GM18907 (cell line): ENCODE data around the gene TBX1.
"Not testable (repeated sequence)": the region's sequence is repeated elsewhere in the genome, so short reads cannot be mapped to it uniquely, and the experiment has no call there.

ENCODE experiments used
- ATAC-seq: cut with Tn5 transposase; IDR thresholded peaks from one replicate; pipeline ENCODE4 v1.9.1; 2021; ENCODE audit warnings: mild to moderate bottlenecking, moderate library complexity; ENCODE audit not compliant: unreplicated experiment

TBX1 gene

DNA sequence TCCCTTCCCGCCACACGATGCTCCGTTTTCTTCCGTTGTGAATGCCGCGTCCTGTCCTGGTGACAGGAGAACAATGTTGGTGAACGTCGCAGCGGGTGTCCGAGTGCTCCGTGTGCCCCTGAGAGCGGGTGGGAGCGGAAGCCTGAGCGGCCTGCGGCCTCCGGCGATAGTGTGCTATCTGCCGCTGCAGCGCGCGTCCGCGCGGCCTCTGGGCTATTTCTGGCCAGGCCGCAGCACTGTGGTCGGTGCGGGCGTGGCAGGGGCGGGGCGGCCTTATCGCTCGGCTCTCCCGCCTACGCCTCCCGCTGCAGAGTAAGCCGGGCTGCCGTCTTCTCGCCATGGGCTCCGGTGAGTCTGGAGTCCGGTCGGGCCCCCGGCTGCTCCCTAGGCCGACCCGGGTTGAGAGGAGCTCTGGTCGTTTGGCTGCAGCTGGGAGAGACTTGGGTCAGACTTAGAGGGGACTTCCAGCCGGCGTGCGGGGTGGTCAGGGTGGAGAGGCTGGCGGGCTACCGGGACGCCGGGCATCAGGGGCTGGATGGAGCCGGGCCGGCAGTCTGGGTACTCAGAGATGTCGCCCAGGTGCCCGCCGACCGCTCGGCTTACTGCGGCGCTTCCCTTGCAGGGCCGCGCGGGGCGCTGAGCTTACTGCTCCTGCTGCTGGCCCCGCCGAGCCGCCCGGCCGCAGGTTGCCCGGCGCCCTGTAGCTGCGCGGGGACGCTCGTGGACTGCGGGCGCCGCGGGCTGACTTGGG is 37.2 kb upstream of the TBX1 start, which contains the start of gene GP1BB:
Gene GP1BB (plus strand): TSS at position 308 of the 751 bp plus-strand sequence. CDS start 31 bp downstream, at position 339.
- ATAC-seq: no peak

DNA sequence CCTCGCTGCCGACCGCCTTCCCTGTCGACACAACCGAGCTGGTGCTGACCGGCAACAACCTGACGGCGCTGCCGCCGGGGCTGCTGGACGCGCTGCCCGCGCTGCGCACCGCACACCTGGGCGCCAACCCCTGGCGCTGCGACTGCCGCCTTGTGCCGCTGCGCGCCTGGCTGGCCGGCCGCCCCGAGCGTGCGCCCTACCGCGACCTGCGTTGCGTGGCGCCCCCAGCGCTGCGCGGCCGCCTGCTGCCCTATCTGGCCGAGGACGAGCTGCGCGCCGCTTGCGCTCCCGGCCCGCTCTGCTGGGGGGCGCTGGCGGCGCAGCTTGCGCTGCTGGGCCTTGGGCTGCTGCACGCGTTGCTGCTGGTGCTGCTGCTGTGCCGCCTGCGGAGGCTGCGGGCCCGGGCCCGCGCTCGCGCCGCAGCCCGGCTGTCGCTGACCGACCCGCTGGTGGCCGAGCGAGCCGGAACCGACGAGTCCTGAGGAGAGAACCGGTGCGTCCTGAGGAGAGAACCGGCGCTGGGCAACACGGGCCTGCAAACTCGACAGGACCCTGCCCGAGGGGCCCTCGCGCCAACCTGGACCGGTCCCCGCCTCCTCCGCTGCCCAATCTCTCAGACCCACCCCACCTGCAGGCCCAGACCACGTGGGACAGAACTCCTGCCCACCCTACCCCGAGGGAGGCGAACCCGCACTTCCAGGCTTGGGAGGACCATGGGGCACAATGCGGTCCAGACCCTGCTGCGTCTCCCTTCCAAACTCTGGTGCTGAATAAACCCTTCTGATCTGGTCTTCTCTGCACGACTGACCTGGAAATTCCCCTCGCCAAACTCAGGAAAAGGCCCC is 36.4 kb upstream of the TBX1 start:
- ATAC-seq: no peak

DNA sequence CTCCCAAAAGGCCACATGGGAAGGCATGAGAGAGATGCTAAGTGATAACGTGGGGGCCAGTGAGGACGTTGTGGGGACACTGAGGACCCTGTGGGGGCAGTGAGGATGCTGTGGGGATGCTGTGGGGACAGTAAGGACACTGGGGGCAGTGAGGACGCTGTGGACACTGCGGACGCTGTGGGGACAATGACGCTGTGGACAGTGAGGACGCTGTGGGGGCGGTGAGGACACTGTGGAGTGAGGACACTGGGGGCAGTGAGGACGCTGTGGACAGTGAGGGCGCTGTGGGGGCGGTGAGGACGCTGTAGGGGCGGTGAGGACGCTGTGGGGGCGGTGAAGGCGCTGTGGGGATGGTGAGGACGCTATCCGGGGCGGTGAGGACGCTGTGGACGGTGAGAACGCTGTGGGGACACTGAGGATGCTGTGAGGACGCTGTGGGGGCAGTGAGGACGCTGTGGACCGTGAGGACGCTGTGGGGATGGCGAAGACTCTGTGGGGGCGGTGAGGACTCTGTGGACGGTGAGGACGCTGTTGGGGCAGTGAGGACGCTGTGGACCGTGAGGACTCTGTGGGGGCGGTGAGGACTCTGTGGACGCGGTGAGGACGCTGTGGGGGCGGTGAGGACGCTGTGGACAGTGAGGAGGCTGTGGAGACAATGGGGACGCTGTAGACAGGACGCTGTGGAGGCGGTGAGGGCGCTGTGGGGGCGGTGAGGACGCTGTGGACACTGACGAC is 35.5 kb upstream of the TBX1 start:
- no peak for ATAC-seq

DNA sequence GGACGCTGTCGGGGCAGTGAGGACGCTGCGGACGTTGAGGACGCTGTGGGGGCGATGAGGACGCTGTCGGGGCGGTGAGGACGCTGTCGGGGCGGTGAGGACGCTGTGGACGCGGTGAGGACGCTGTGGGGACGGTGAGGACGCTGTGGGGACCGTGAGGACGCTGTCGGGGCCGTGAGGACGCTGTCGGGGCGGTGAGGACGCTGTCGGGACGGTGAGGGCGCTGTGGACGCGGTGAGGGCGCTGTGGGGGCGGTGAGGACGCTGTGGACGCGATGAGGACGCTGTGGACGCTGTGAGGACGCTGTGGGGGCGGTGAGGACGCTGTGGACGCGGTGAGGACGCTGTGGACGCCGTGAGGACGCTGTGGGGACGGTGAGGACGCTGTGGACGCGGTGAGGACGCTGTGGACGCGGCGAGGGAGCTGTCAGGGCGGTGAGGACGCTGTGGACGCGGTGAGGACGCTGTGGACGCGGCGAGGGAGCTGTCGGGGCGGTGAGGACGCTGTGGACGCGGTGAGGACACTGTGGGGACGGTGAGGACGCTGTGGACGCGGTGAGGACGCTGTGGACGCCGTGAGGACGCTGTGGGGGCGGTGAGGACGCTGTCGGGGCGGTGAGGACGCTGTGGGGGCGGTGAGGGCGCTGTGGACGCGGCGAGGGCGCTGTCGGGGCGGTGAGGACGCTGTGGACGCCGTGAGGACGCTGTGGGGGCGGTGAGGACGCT is 34.4 kb upstream of the TBX1 start:
- ATAC-seq: not testable (repeated sequence)

DNA sequence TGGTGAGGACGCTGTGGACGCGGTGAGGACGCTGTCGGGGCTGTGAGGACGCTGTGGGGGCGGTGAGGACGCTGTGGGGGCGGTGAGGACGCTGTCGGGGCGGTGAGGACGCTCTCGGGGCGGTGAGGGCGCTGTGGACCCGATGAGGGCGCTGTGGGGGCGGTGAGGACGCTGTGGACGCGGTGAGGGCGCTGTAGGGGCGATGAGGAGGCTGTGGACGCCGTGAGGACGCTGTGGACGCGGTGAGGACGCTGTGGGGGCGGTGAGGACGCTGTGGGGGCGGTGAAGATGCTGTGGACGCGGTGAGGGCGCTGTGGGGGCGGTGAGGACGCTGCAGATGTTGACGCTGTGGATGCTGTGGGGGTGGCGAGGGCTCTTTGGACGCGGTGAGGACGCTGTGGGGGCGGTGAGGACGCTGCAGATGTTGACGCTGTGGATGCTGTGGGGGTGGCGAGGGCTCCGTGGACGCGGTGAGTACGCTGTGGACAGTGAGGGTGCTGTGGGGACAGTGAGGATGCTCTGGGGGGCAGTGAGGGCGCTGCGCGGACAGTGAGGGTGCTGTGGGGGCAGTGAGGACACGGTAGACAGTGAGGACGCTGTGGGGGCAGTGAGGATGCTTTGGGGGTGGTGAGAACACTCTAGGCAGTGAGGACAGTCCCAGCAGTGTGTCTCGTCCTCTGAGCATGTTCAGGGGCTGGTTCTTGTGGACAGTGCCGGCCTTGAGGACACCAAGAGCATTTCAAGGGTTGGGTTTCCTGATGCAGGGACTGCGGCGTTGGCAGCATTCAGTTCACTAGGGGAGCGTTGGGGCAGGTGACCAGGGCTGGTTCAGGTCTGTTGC is 33.0 kb upstream of the TBX1 start:
- ATAC-seq: no peak

DNA sequence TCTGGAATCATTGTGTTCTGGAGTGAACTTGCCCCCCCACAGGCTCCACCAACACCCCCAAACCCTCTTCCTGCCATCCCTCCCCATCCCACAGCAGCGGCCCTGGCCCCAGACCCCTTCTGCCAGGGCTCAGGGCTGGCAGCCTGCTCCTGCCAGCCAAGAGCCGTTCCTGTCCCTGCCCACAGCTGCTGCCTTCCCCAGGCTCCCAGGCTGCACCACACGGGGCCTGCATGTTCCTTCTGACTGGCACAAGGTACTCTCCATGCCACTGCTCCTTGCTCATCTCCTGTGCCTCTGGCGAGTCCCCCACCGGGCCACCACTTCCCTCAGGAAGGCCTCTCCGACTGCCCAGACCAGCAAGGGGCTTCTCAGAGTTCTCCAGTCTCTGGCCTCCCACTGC is 32.3 kb upstream of the TBX1 start:
- ATAC-seq: no peak

DNA sequence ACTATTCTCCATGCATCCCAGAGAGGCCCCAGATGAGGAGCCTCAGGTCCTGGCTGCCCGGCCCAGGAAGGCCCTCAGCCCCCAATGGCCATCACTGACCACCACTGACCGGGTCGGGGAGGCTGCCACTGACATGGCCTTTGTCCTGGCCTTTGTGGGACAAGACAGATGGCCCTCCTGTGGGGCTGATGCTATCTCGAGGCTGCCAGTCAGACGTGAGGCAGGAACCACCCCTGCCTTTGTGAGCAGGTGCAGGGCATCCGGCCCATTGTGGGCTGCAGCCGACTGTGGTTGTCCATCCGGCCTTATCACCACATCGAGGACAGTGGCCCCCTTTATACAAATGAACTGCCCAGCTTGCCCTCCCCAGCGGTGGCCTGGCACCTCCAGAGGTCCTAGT is 31.7 kb upstream of the TBX1 start:
- no peak for ATAC-seq

DNA sequence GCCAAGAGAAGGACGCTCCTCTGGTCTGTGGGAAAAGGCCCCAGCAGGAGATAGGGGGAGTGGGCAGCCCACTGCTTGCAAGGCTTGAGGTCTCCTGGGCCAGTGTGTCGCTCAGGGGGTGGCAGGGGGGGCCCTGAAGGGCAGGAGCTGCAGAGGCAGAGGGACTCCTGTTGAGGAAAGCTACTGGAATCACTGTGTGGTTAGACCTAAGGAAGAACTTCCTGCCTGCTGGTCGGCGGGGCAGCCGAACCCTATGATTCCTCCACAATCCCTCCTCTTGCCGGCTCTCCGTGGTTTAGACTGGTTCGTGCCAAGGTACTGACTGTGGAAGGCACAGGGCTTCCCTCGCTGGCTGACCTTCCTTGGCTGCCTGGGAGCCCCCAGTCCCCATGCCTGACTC is 31.1 kb upstream of the TBX1 start:
- no peak for ATAC-seq

DNA sequence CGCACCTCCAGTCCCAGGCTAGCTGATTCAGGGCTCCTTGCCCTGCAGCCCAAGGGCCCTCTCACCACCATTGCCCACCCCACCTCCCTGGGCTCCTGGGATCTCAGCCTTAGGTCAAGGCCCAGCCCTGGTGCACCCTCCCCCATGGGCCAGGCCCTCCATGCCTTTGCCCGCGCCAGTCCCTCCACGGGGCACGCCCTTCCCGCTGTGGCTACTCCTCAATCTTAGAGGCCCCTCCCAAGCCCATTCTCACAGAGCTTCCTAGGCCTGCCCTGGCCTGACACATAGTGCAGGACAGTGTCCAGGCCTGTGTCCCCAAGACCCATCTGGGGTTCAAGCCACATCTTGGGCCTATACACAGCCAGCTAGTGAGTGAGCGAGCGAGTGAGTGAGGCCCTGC is 30.4 kb upstream of the TBX1 start:
- ATAC-seq: no peak

DNA sequence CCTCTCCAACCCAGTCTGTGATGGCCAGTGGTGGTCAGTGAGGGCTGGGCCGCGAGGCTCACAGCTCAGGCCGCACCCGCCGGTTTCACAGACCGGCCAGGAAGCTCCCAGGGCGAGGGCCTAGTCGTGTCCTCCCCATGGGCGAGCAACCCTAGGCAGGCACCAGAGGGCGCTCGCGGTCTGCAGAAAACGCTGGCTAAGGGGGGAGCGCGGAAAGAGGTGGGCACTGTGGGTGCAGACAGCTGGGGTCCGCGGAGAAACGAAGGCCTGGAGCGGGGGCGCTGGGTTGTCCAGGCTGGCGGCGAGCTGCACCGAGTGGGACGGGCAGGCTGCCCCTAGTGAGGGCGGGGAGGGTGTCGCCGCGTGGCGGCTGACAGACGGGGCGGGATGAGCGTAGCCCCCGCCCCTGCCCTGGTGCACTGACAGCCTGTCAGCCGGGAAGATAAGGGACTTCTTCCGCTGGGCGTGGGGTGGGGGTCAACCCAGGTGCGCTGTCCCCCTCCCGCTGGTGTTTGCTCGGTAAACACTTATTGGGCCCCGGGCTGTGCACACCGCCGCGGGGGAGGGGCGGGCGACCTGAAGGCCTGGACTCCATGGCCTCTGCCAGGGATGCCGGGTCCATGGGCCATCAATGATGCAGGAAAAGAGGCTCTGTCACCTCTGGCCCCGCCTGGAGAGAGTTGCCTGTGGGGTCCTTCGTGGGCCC is 29.8 kb upstream of the TBX1 start:
- no peak for ATAC-seq

DNA sequence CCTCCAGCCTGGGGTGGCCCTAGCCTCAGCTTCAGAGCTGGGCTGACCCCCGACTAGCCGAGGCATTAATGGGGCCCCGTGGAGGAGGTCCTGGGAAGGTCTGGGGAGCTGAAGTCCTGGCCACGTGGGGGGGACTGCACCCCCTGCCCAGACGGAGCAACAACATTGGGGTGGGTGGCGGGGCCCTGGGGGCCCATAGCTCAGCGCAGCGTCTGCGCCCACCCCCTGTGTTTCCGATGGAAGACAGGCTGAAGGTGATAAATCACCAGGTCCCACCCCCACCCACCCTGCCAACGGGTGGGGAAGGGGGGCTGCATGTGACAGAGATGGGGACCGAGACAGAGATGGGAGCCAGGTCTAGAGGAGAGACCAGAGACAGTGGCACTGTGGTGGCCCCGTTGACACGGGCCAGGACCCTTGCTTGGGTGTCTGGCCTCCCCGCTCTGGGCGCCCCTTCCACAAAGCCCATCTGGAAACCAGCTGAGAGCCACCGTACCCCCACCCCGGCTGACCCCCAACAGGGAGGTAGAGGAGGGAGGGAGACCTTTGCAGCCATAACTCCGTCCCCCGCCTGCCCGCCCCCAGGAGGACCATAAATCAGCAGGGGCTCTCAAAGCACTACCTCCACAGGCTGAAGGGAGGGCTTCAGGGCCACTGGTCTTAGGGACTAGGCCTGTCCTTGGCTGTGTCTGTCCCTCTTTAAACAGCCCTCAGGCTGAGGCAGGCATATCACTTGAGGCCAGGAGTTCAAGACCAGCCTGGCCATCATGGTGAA is 29.0 kb upstream of the TBX1 start:
- no peak for ATAC-seq

DNA sequence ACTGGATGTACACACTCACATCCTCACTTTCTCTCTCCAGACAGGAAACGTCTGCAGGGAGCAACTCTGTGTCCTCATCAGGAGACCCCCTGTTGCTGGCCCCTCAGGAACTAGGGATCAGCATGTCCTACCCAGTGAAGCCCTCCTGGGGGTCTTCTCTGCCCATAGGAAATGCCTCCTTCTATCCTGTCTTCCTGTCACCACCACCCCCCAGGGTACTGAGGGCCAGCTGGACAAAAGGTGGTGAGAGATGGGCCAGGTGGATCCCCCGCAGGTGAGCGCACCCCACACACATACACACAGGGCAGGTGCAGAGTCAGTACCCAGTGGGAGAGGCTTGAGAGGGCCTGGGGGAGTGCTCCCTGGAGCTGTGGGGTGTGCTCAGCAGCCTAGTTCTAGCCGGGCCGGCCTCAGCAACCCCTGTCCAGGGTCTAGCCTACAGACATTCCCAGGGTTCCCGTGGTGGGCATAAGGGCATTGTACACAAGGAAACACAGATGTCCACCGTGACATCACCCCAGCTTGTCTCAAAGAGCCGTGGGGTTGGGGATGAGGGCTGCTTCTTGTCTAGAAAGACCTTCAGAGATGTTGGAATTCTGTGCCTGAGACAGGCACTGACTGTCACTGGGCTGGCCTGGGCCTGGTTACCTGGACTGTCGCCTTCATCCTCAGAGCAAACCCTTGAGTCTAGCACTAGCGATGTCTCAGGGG is 28.0 kb upstream of the TBX1 start:
- ATAC-seq: no peak

DNA sequence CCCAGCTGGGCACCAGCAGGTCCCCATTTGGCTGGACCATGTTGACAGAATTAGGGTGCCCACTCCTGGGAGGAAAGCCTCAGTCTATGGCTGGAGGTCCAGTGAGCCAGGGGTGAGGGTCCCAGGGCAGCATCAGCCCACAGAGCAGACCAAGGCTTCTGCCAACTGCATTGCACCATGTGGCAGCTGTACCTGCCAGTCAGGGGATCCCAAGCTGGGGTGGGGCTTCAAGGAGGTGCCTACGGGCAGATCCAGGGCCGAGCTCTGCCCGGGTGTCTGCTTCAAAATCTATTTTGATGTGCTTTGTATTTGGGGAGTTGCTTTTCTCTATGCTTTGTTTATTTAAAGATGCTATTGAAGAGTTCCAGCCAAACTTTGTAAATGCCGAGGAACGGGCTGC is 26.8 kb upstream of the TBX1 start:
- no peak for ATAC-seq

DNA sequence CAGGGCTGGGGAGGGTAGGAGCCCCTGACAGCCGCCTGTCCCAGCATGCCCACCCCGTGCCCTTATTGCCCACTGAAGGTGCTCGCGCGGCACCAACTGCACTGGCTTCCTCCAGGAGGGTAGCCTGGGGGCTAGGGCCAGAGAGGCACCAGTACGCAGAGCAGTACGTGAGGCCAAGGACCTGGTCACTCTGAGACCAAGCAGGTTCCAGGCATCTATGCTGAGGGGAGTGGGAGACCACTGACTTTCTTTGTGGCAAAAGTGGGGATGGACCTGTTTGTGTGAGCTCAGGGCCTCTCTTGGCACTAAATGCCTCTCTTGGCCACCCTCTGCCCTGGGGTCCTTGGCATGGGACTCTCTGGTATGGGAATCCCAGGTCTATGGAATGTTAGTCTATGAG is 26.4 kb upstream of the TBX1 start:
- ATAC-seq: no peak

DNA sequence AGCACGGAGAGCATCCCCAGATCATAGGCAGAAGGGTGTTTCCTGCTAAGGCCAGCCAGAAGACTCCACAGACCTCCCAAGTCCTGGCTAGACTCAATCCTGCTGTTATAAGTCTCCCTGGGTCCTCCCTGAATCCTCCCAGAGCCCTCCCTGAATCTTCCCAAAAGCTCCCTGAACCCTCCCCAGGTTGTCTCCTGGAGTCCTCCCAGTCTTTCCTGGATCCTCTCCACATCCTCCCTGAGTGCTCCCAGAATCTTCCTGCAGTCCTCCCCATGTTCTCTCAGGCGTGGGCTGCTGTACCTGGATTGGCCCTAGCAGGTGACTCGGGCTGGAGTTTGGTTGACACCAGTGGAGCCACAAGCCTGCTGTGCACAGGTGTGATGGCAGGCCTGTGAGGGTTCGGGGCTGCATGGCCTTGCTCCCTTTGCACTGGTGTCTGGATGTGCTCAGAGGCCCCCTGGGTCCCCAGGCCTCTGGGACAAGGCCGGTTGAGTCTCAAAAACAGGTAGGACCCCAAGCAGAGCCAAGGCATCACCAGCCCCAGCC is 25.7 kb upstream of the TBX1 start:
- ATAC-seq: no peak

DNA sequence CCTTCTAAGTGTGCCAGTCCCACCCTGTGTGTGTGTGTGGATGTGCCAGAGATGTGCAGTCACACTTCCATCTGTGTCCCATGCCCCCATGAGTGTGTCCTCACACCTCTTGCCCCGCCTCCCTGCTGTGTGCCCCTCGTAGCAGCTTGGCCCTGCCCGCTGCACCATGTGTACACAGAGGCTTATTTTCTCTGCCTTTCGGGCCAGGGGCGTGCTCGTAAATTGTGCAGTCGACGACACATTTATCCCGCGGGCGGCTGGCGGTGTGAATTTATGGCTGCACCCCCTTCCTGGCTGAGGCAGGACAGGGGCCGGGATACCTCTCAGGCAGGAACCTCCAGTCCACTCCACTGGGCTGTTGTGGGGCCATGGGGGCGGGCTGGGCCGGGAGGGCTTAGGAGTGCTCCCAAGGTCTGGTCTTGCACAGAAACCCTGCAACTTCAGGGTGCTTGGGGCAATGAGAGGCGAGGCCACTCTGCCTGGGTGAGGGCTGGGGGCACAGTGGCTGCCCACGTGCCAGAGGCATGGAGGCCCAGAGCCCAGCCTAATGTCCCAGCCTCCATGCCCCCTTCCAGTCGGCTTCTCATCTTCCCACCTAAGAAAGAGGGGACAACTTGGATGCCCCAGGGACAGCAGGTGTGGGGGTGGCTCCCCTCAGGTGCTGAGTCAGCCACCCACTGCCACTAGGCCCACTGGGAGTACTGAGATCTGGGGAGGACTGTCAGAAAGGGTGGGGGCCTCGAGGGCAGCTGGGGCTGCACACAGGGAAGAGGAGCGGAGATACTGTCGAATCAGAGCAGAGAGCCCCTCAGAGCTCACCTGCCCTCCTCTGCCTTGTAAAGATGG is 24.7 kb upstream of the TBX1 start:
- ATAC-seq: no peak
